Measurements from ENCODE around the gene HOXB5.

Gene HOXB5

GRCh38 chr17:48575673-48576478 lies 17.7 kb downstream of the HOXB5 start:
- Histone ChIP-seq H4K20me1 (ENCODE audit: insufficient read depth, low read length) (peaks cover 4% of the 10 kb centered on the region; the same call in 1 of the 2 replicates), H3K9ac (ENCODE audit: low read depth, low read length) (no peak overlapping the region), H2AFZ (ENCODE audit: low read depth, low read length) (no peak overlapping the region), H3K27ac (ENCODE audit: low read length) (no peak overlapping the region), H3K4me1 (ENCODE audit: insufficient read depth, low read length) (no peaks in the 10 kb centered on the region), H3K4me3 (ENCODE audit: low read depth in 1 of 2, low read length in 2 of 2) (no peak overlapping the region), H3K4me2 (ENCODE audit: insufficient read depth, low read length) (no peak overlapping the region), H3K27me3 (ENCODE audit: insufficient read depth, low read length, poor library complexity) (peaks cover 30% of the 10 kb centered on the region), H3K9me3 (ENCODE audit: insufficient read depth, low read length, severe bottlenecking) (no peaks in the 10 kb centered on the region), H3K79me2 (ENCODE audit: insufficient read depth, low read length) (no peaks in the 10 kb centered on the region), H3K36me3 (ENCODE audit: insufficient read depth, low read length) (no peaks in the 10 kb centered on the region)
- no peak for ATAC-seq (ENCODE audit: insufficient read depth, low read depth)
- no peak for DNase-seq
- no peak for TF ChIP-seq CTCF (IDR thresholded peaks at IDR 0.05; ENCODE audit: borderline replicate concordance, extremely low read depth, low read length, poor library complexity, severe bottlenecking)

GRCh38 chr17:48575066-48575582 lies 18.5 kb downstream of the HOXB5 start:
- no peaks in the 10 kb centered on the region for H3K9me3 ChIP-seq (ENCODE audit: insufficient read depth, low read length, severe bottlenecking)
- H3K79me2 ChIP-seq (ENCODE audit: insufficient read depth, low read length) = no peaks in the 10 kb centered on the region
- H4K20me1 ChIP-seq (ENCODE audit: insufficient read depth, low read length) = no peaks in the 10 kb centered on the region
- no peak overlapping the region for H3K4me2 ChIP-seq (ENCODE audit: insufficient read depth, low read length)
- no peak overlapping the region for H2AFZ ChIP-seq (ENCODE audit: low read depth, low read length)
- ATAC-seq (ENCODE audit: insufficient read depth, low read depth) = no peak
- TF ChIP-seq EZH2 (IDR thresholded peaks at IDR 0.05; ENCODE audit: borderline replicate concordance, low read depth, low read length, severe bottlenecking) = no peak
- TF ChIP-seq CTCF (IDR thresholded peaks at IDR 0.05; ENCODE audit: borderline replicate concordance, extremely low read depth, low read length, poor library complexity, severe bottlenecking) = no peak
- H3K9ac ChIP-seq (ENCODE audit: low read depth, low read length) = no peak overlapping the region
- no peak for DNase-seq
- no peak overlapping the region for H3K4me3 ChIP-seq (ENCODE audit: low read depth in 1 of 2, low read length in 2 of 2)
- H3K27me3 ChIP-seq (ENCODE audit: insufficient read depth, low read length, poor library complexity) = peaks cover 31% of the 10 kb centered on the region
- no peaks in the 10 kb centered on the region for H3K36me3 ChIP-seq (ENCODE audit: insufficient read depth, low read length)
- H3K27ac ChIP-seq (ENCODE audit: low read length) = no peak overlapping the region
- H3K4me1 ChIP-seq (ENCODE audit: insufficient read depth, low read length) = no peaks in the 10 kb centered on the region

GRCh38 chr17:48574505-48575065 lies 19.0 kb downstream of the HOXB5 start:
- Histone ChIP-seq H3K4me1 (ENCODE audit: insufficient read depth, low read length) (no peaks in the 10 kb centered on the region), H2AFZ (ENCODE audit: low read depth, low read length) (no peak overlapping the region), H3K4me3 (ENCODE audit: low read depth in 1 of 2, low read length in 2 of 2) (no peak overlapping the region), H3K79me2 (ENCODE audit: insufficient read depth, low read length) (no peaks in the 10 kb centered on the region), H3K27ac (ENCODE audit: low read length) (no peak overlapping the region), H3K4me2 (ENCODE audit: insufficient read depth, low read length) (no peak overlapping the region), H3K27me3 (ENCODE audit: insufficient read depth, low read length, poor library complexity) (peaks cover 32% of the 10 kb centered on the region), H3K9me3 (ENCODE audit: insufficient read depth, low read length, severe bottlenecking) (no peaks in the 10 kb centered on the region), H4K20me1 (ENCODE audit: insufficient read depth, low read length) (no peaks in the 10 kb centered on the region), H3K36me3 (ENCODE audit: insufficient read depth, low read length) (no peaks in the 10 kb centered on the region), H3K9ac (ENCODE audit: low read depth, low read length) (no peak overlapping the region)
- TF ChIP-seq EZH2 (IDR thresholded peaks at IDR 0.05; ENCODE audit: borderline replicate concordance, low read depth, low read length, severe bottlenecking) (no peak), CTCF (IDR thresholded peaks at IDR 0.05; ENCODE audit: borderline replicate concordance, extremely low read depth, low read length, poor library complexity, severe bottlenecking) (no peak)
- DNase-seq (no peak), ATAC-seq (ENCODE audit: insufficient read depth, low read depth) (no peak)

All from DND-41 (cell line).